H9 (cell line): ENCODE measurements around the gene ANO6. TPM values are rescaled to one million over a fixed set of nuclear protein-coding genes. Genes with fewer than 3 reads are reported as not detected.

Experiments
- DNase-seq: peaks from one replicate; pipeline ENCODE4 v3.0.0-alpha.2; 2017
- H2AFZ ChIP-seq: one replicate; pipeline ENCODE4 v1.6.1; 2013; ENCODE audit warnings: mild to moderate bottlenecking, low read length, control low read depth, moderate library complexity
- H2AK5ac ChIP-seq: 2 replicates; pipeline ENCODE4 v1.6.1; 2013; ENCODE audit warnings: low read length, control low read depth, mixed read lengths; ENCODE audit not compliant: insufficient read length
- H2BK120ac ChIP-seq: one replicate; pipeline ENCODE4 v1.6.1; 2013; ENCODE audit warnings: low read depth, mild to moderate bottlenecking, low read length, control low read depth, inconsistent platforms; ENCODE audit not compliant: poor library complexity, severe bottlenecking
- H2BK12ac ChIP-seq: 2 replicates; pipeline ENCODE4 v1.6.1; 2013; ENCODE audit warnings: low read length, control low read depth, mixed read lengths, low read depth; ENCODE audit not compliant: insufficient read length
- H2BK15ac ChIP-seq: 2 replicates; pipeline ENCODE4 v1.6.1; 2013; ENCODE audit warnings: low read depth, low read length, control low read depth
- H2BK20ac ChIP-seq: one replicate; pipeline ENCODE4 v1.6.1; 2013; ENCODE audit warnings: low read depth, mild to moderate bottlenecking, low read length, control low read depth, inconsistent platforms; ENCODE audit not compliant: poor library complexity, severe bottlenecking
- H2BK5ac ChIP-seq: 2 replicates; pipeline ENCODE4 v1.6.1; 2013; ENCODE audit warnings: low read length, control low read depth, mixed read lengths; ENCODE audit not compliant: insufficient read length
- H3K14ac ChIP-seq: 2 replicates; pipeline ENCODE4 v1.6.1; 2013; ENCODE audit warnings: low read length, control low read depth; ENCODE audit not compliant: insufficient read depth
- H3K18ac ChIP-seq: 2 replicates; pipeline ENCODE4 v1.6.1; 2013; ENCODE audit warnings: low read depth, mild to moderate bottlenecking, mixed read lengths, low read length, control low read depth; ENCODE audit not compliant: insufficient read length
- H3K23ac ChIP-seq: 2 replicates; pipeline ENCODE4 v1.6.1; 2013; ENCODE audit warnings: low read length, control low read depth, mixed read lengths, low read depth; ENCODE audit not compliant: insufficient read length
- H3K23me2 ChIP-seq: 2 replicates; pipeline ENCODE4 v1.6.1; 2013; ENCODE audit warnings: low read depth, mild to moderate bottlenecking, mixed read lengths, low read length, control low read depth; ENCODE audit not compliant: insufficient read length, poor library complexity, severe bottlenecking
- H3K27ac ChIP-seq: 2 replicates; pipeline ENCODE4 v1.5.1; 2013; ENCODE audit warnings: low read length, control low read depth, mixed read lengths, low read depth; ENCODE audit not compliant: insufficient read length
- H3K27me3 ChIP-seq: 2 replicates; pipeline ENCODE4 v1.6.1; 2013; ENCODE audit warnings: low read length, control low read depth, inconsistent platforms; ENCODE audit not compliant: insufficient read depth
- H3K4ac ChIP-seq: 2 replicates; pipeline ENCODE4 v1.6.1; 2013; ENCODE audit warnings: low read depth, mild to moderate bottlenecking, control low read depth, inconsistent platforms, low read length, moderate library complexity
- H3K4me1 ChIP-seq: 2 replicates; pipeline ENCODE4 v1.6.1; 2013; ENCODE audit warnings: low read length, control low read depth, inconsistent platforms; ENCODE audit not compliant: insufficient read depth
- H3K4me2 ChIP-seq: 2 replicates; pipeline ENCODE4 v1.6.1; 2013; ENCODE audit warnings: low read length, control low read depth, mixed read lengths; ENCODE audit not compliant: insufficient read length, insufficient read depth
- H3K56ac ChIP-seq: 2 replicates; pipeline ENCODE4 v1.6.1; 2013; ENCODE audit warnings: low read depth, mild to moderate bottlenecking, mixed read lengths, low read length, control low read depth; ENCODE audit not compliant: insufficient read length
- H3K79me1 ChIP-seq: 2 replicates; pipeline ENCODE4 v1.6.1; 2013; ENCODE audit warnings: low read depth, mild to moderate bottlenecking, moderate library complexity, low read length, control low read depth, inconsistent platforms; ENCODE audit not compliant: insufficient read depth, poor library complexity, severe bottlenecking
- H3K79me2 ChIP-seq: 2 replicates; pipeline ENCODE4 v1.6.1; 2013; ENCODE audit warnings: low read length, control low read depth, inconsistent platforms; ENCODE audit not compliant: insufficient read depth
- H3K9ac ChIP-seq: 2 replicates; pipeline ENCODE4 v1.6.1; 2013; ENCODE audit warnings: low read length, control low read depth, mixed read lengths; ENCODE audit not compliant: insufficient read length; ENCODE audit errors: extremely low read depth
- H3K9me3 ChIP-seq: one replicate; pipeline ENCODE4 v1.6.1; 2013; ENCODE audit warnings: low read depth, low read length, inconsistent platforms; ENCODE audit not compliant: control insufficient read depth
- H3T11ph ChIP-seq: one replicate; pipeline ENCODE4 v1.6.1; 2013; ENCODE audit warnings: mild to moderate bottlenecking, low read length, control low read depth, inconsistent platforms
- H4K20me1 ChIP-seq: one replicate; pipeline ENCODE4 v1.6.1; 2013; ENCODE audit not compliant: control insufficient read depth, insufficient read length, insufficient read depth
- H4K5ac ChIP-seq: 2 replicates; pipeline ENCODE4 v1.6.1; 2013; ENCODE audit warnings: low read depth, mild to moderate bottlenecking, mixed read lengths, low read length, control low read depth; ENCODE audit not compliant: insufficient read length
- H4K8ac ChIP-seq: replicated peaks from 2 replicates; pipeline ENCODE4 v1.6.1; 2013; ENCODE audit warnings: low read length, control low read depth, mixed read lengths, low read depth; ENCODE audit not compliant: insufficient read length
- H4K91ac ChIP-seq: 2 replicates; pipeline ENCODE4 v1.6.1; 2013; ENCODE audit warnings: low read depth, mild to moderate bottlenecking, moderate library complexity, mixed read lengths, low read length, control low read depth; ENCODE audit not compliant: insufficient read length
- H3K27ac Mint-ChIP-seq, 3 experiments: 2 replicates in 2 of 3; 3 replicates in 1 of 3; pipeline ENCODE4 v1.8.0; 2020 to 2021; ENCODE audit warnings: mixed read lengths in 3 of 3, mild to moderate bottlenecking in 1 of 3, moderate library complexity in 1 of 3
- H3K27me3 Mint-ChIP-seq: 2 replicates; pipeline ENCODE4 v1.8.0; 2021; ENCODE audit warnings: low read depth, mild to moderate bottlenecking, moderate library complexity, mixed read lengths
- H3K36me3 Mint-ChIP-seq, 3 experiments: 2 replicates in 2 of 3; 3 replicates in 1 of 3; pipeline ENCODE4 v1.8.0; 2020 to 2021; ENCODE audit warnings: low read depth in 3 of 3, mixed read lengths in 3 of 3; ENCODE audit not compliant: insufficient read depth in 1 of 3
- H3K4me1 Mint-ChIP-seq, 2 experiments: 2 replicates each; pipeline ENCODE4 v1.8.0; 2020; ENCODE audit warnings: mixed read lengths in 2 of 2
- H3K4me3 Mint-ChIP-seq, 2 experiments: 2 replicates in 1 of 2; 3 replicates in 1 of 2; pipeline ENCODE4 v1.8.0; 2020 to 2021; ENCODE audit warnings: mild to moderate bottlenecking in 2 of 2, mixed read lengths in 2 of 2, moderate library complexity in 1 of 2
- H3K9me3 Mint-ChIP-seq, 2 experiments: 2 replicates in 1 of 2; 3 replicates in 1 of 2; pipeline ENCODE4 v1.8.0; 2020; ENCODE audit warnings: mild to moderate bottlenecking in 2 of 2, mixed read lengths in 2 of 2, moderate library complexity in 1 of 2
- WGBS: extraction: QIAGEN DNeasy Blood & Tissue Kit; methylation state at CpG from one replicate; pipeline ENCODE4 v1.1.7; 2013; ENCODE audit warnings: missing lambda C conversion rate, low lambda C conversion rate, mixed read lengths; ENCODE audit not compliant: insufficient read length; ENCODE audit errors: extremely low coverage; 5-methylcytosine and 5-hydroxymethylcytosine counted together
- total RNA-seq: library from RNA; stranded (reverse); gene quantifications from 2 replicates; pipeline ENCODE4 v1.2.1, GENCODE V29; 2021
- TF ChIP-seq, protein P1 (sequence below): fragments of 200-600 bp; sonication (generic); conservative IDR thresholded peaks from 3 replicates; pipeline ENCODE4 v1.8.0; 2021; ENCODE audit warnings: antibody characterized with exemption, mild to moderate bottlenecking

ANO6 gene
- total RNA-seq, 1 experiment from 2014 or later: 24.3 TPM

DNA sequence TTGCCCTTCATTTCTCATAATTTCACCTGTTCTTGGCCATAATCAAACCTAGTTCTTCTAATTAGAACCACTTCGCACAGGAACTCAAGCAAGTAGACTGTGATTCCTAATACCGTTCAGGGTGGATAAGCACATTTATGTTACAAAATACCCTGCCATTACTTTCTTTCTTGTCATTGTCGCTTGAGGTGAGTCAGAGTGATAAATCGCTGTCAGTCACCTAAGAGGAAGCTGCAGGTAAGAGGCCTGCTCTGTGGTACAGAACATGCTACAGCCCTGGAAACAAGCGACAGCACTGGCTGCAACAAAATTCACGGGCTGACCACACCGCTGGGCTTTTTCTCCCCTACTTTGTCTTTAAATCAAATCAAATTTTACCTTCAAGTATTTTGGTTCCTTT is 218.2 kb downstream of the ANO6 start:
- Mint-ChIP-seq H3K27me3 (peaks cover 39% of the 10 kb centered on the region), H3K27ac (peak overlapping the region in 2 of 3 experiments; percentile 54 to 80; a peak in 4 of 7 replicates), H3K36me3 (peaks cover 0 to 13% (median 0%) of the 10 kb centered on the region in 3 experiments; a peak in 4 of 7 replicates), H3K4me1 (peaks cover 40% of the 10 kb centered on the region in 2 experiments), H3K9me3 (no peaks in the 10 kb centered on the region), H3K4me3 (no peak overlapping the region)
- H3K27me3 ChIP-seq: no peaks in the 10 kb centered on the region
- H3K9me3 ChIP-seq: no peaks in the 10 kb centered on the region
- H3K27ac ChIP-seq: no peak overlapping the region
- no peak overlapping the region for H3K18ac ChIP-seq
- no peak overlapping the region for H3K9ac ChIP-seq
- no peak overlapping the region for H4K5ac ChIP-seq
- no CpG with 5 or more reads among the region's 7 CpGs for WGBS
- no peak overlapping the region for H2BK5ac ChIP-seq
- DNase-seq: no peak
- H4K91ac ChIP-seq: no peak overlapping the region
- no peaks in the 10 kb centered on the region for H3K23me2 ChIP-seq
- no peak overlapping the region for H2BK120ac ChIP-seq
- H4K20me1 ChIP-seq: no peaks in the 10 kb centered on the region
- H2BK12ac ChIP-seq: no peak overlapping the region
- no peak overlapping the region for H3K56ac ChIP-seq
- H3K79me2 ChIP-seq: no peaks in the 10 kb centered on the region
- H3K23ac ChIP-seq: no peak overlapping the region
- no peak overlapping the region for H2AFZ ChIP-seq
- H2BK20ac ChIP-seq: no peak overlapping the region
- H3K4ac ChIP-seq: no peak overlapping the region
- H3K4me2 ChIP-seq: no peak overlapping the region
- no peak overlapping the region for H2BK15ac ChIP-seq
- H2AK5ac ChIP-seq: no peak overlapping the region
- H3K79me1 ChIP-seq: no peaks in the 10 kb centered on the region
- H3T11ph ChIP-seq: no peak overlapping the region
- peaks cover 4% of the 10 kb centered on the region; the same call in 1 of the 2 replicates for H3K4me1 ChIP-seq
- no peak overlapping the region for H3K14ac ChIP-seq
- no peak overlapping the region for H4K8ac ChIP-seq
- TF ChIP-seq, protein P1, sequence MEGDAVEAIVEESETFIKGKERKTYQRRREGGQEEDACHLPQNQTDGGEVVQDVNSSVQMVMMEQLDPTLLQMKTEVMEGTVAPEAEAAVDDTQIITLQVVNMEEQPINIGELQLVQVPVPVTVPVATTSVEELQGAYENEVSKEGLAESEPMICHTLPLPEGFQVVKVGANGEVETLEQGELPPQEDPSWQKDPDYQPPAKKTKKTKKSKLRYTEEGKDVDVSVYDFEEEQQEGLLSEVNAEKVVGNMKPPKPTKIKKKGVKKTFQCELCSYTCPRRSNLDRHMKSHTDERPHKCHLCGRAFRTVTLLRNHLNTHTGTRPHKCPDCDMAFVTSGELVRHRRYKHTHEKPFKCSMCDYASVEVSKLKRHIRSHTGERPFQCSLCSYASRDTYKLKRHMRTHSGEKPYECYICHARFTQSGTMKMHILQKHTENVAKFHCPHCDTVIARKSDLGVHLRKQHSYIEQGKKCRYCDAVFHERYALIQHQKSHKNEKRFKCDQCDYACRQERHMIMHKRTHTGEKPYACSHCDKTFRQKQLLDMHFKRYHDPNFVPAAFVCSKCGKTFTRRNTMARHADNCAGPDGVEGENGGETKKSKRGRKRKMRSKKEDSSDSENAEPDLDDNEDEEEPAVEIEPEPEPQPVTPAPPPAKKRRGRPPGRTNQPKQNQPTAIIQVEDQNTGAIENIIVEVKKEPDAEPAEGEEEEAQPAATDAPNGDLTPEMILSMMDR: no peak
